ENCODE data around the gene KRTAP5-8. TPM values are rescaled to one million over a fixed set of nuclear protein-coding genes. Genes with fewer than 3 reads are reported as not detected.

The KRTAP5-8 gene
- total RNA-seq, 1 donor from 2014 or later = not detected

DNA sequence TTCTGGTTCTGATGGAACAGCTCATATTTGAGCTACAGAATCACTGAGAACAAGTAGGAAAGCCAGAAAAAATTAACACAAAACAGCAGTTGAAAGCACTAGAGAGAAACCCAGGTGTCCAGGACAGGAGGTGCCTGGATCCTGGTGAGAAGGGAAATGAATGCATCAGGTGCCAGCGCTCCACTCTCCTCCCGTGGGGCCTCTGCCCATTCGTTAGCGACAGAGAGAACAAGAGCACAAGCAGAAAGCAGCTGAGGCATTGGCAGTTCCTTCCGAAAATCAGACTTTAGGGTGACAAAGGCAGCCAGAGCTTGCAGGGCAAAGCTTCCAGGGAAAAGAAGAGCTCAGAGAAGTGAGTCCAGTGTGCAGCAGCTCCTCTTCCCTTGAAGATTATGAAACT is 30.7 kb upstream of the KRTAP5-8 start:
- Mint-ChIP-seq H3K27me3 (ENCODE audit: unreplicated experiment) (no peaks in the 10 kb centered on the region), H3K9me3 (ENCODE audit: unreplicated experiment) (peaks cover 13% of the 10 kb centered on the region), H3K27ac (ENCODE audit: unreplicated experiment) (no peak overlapping the region), H3K4me1 (ENCODE audit: low read depth, unreplicated experiment) (no peaks in the 10 kb centered on the region), H3K4me3 (ENCODE audit: unreplicated experiment) (no peak overlapping the region), H3K36me3 (ENCODE audit: unreplicated experiment) (peaks cover 40% of the 10 kb centered on the region)
- DNase-seq = no peak
- TF ChIP-seq, protein P1, sequence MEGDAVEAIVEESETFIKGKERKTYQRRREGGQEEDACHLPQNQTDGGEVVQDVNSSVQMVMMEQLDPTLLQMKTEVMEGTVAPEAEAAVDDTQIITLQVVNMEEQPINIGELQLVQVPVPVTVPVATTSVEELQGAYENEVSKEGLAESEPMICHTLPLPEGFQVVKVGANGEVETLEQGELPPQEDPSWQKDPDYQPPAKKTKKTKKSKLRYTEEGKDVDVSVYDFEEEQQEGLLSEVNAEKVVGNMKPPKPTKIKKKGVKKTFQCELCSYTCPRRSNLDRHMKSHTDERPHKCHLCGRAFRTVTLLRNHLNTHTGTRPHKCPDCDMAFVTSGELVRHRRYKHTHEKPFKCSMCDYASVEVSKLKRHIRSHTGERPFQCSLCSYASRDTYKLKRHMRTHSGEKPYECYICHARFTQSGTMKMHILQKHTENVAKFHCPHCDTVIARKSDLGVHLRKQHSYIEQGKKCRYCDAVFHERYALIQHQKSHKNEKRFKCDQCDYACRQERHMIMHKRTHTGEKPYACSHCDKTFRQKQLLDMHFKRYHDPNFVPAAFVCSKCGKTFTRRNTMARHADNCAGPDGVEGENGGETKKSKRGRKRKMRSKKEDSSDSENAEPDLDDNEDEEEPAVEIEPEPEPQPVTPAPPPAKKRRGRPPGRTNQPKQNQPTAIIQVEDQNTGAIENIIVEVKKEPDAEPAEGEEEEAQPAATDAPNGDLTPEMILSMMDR (IDR thresholded peaks at IDR 0.05; ENCODE audit: partially characterized antibody, unreplicated experiment) = no peak

DNA sequence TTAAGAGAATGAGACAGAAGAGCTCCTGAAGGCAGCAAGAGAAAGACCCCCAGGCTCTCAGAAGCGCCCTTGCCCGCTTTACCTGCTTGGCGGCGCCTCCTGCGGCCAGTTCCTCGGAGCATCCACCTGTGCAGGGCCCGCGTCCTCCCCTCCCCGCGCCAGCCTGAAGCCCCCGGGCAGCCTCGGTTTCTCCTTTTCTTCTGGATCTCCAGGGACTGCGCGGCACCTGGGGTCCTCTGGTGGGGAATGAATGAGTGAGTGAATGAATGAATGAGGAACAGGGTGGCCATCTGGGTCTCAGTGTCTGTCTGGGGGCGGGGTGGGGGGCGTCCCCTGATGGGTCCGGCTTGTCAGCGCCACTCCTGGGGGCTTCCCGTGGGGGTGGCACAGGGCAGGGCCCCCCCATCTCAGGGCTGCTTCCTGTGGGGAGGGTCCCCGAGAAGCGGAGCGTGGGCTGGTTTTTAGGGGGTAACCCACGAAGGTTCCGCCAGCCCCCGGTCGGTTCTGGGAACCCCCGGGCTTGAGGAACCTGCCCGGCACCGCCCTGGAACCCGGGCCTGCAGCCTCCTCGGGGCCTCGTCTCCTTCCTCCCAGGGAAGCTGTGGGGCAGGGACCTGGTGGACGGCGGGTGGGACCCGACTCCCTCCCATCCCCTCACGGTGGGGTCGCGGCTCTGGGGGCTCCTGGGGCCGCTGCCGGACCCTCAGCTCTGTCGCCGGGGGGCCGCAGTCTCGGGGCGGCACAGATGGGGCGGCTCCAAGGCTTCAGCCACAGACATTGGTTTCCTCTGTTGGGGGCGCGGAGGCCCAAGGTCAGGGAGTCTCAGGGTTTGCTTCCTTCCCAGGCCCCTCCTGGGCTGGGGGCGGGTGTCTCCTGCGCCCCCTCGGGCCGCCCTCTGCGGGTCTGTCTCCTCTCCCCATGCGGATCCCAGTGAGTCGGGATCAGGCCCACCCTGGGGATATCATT is 19.0 kb upstream of the KRTAP5-8 start:
- no peak for DNase-seq
- TF ChIP-seq, protein P1 (IDR thresholded peaks at IDR 0.05; ENCODE audit: partially characterized antibody, unreplicated experiment) = no peak
- H3K27ac Mint-ChIP-seq (ENCODE audit: unreplicated experiment) = no peak overlapping the region
- H3K9me3 Mint-ChIP-seq (ENCODE audit: unreplicated experiment) = peaks cover 6% of the 10 kb centered on the region
- no peak overlapping the region for H3K4me3 Mint-ChIP-seq (ENCODE audit: unreplicated experiment)
- peaks cover 4% of the 10 kb centered on the region for H3K36me3 Mint-ChIP-seq (ENCODE audit: unreplicated experiment)
- no peaks in the 10 kb centered on the region for H3K4me1 Mint-ChIP-seq (ENCODE audit: low read depth, unreplicated experiment)
- H3K27me3 Mint-ChIP-seq (ENCODE audit: unreplicated experiment) = no peaks in the 10 kb centered on the region

DNA sequence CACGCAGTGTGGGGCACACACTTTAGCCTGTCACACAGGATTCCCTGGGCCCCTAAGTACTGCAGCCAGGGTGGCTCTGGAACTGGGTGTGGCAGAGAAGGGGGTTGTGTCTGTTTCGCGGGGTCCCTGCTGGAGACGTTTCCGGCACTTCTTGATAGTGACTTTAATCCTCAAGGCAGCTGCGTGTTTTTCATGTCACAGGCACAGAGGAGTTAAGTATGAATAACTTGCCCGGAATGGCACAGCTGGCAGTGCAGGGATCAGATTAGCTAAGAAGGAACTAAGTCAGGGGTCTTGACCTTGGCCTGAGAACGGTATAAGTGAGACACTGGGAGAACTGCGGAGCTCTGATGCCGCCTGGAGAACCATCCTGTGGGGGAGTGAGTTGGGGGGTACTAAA is 18.3 kb upstream of the KRTAP5-8 start:
- Mint-ChIP-seq H3K4me3 (ENCODE audit: unreplicated experiment) (no peak overlapping the region), H3K4me1 (ENCODE audit: low read depth, unreplicated experiment) (no peaks in the 10 kb centered on the region), H3K27ac (ENCODE audit: unreplicated experiment) (no peak overlapping the region), H3K36me3 (ENCODE audit: unreplicated experiment) (peaks cover 4% of the 10 kb centered on the region), H3K9me3 (ENCODE audit: unreplicated experiment) (peaks cover 4% of the 10 kb centered on the region), H3K27me3 (ENCODE audit: unreplicated experiment) (no peaks in the 10 kb centered on the region)
- TF ChIP-seq, protein P1 (IDR thresholded peaks at IDR 0.05; ENCODE audit: partially characterized antibody, unreplicated experiment) = no peak
- DNase-seq = no peak

DNA sequence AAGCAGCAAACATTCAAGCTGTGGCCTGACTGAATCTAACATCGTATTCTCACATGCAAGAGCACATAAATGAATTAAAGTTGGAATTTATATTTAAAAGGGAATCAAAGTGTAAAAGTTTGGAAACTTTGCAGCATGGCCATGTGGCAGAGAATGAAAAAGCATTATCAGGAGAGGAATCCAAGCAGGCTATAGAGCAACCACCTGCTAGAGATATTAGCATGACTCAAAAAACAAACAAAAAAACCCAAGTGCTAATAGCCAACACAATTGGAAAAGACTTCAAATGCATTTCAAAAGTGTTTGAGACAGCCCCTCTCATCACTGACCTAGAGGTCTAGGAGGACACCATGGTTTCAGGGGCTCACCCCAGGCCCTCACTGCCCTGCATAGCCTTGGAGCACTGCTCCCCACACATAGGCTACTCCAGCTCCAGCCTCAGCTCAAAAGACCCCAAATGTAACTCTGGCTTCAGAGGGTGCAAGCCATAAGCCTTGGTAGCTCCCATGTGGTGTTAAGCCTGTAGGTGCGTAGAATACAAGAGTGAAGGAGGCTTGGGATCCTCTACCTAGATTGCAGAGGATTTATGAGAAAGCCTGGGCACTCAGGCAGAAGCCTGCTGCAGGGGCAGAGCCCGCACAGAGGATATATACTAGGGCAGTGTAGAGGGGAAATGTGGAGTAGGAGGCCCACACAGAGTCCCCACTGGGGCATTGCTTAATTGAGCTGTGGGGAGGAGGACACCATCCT is 12.5 kb upstream of the KRTAP5-8 start:
- Mint-ChIP-seq H3K36me3 (ENCODE audit: unreplicated experiment) (peaks cover 5% of the 10 kb centered on the region), H3K27me3 (ENCODE audit: unreplicated experiment) (no peaks in the 10 kb centered on the region), H3K4me3 (ENCODE audit: unreplicated experiment) (no peak overlapping the region), H3K9me3 (ENCODE audit: unreplicated experiment) (peaks cover 10% of the 10 kb centered on the region), H3K4me1 (ENCODE audit: low read depth, unreplicated experiment) (peaks cover 2% of the 10 kb centered on the region), H3K27ac (ENCODE audit: unreplicated experiment) (no peak overlapping the region)
- TF ChIP-seq, protein P1 (IDR thresholded peaks at IDR 0.05; ENCODE audit: partially characterized antibody, unreplicated experiment) = no peak
- no peak for DNase-seq

All from glutamatergic neuron (in vitro differentiated cells).